HG03469 (cell line): ENCODE measurements around the gene SLITRK6.
A peak's percentile ranks its signal among the peaks of the same experiment; 100 is the strongest.
"Not testable (repeated sequence)": the region's sequence is repeated elsewhere in the genome, so short reads cannot be mapped to it uniquely, and the experiment has no call there.

Source experiments
- ATAC-seq: cut with Tn5 transposase; IDR thresholded peaks from one replicate; pipeline ENCODE4 v1.9.1; 2021; ENCODE audit warnings: mild to moderate bottlenecking, moderate library complexity, moderate number of reproducible peaks; ENCODE audit not compliant: unreplicated experiment

SLITRK6 gene

GRCh38 chr13:85799097-85799582, at the start of gene SLITRK6:
SLITRK6 (minus strand) TSS chr13:85799419; CDS start chr13:85796508, 2,911 bp downstream.
- ATAC-seq: no peak

GRCh38 chr13:85847012-85847411, 47.8 kb upstream of the SLITRK6 start:
- no peak for ATAC-seq

GRCh38 chr13:85841427-85841826, 42.2 kb upstream of the SLITRK6 start:
- no peak for ATAC-seq

- no peak for ATAC-seq
Observed at GRCh38 chr13:85833921-85834320, 34.7 kb upstream of the SLITRK6 start.

- ATAC-seq: peak; percentile 43
Observed at GRCh38 chr13:85828094-85828684, 29.0 kb upstream of the SLITRK6 start.

- ATAC-seq: no peak
Observed at GRCh38 chr13:85825454-85825853, 26.2 kb upstream of the SLITRK6 start.

- ATAC-seq: no peak
Observed at GRCh38 chr13:85823832-85824231, 24.6 kb upstream of the SLITRK6 start.

GRCh38 chr13:85819513-85819912, 20.3 kb upstream of the SLITRK6 start:
- ATAC-seq: no peak

GRCh38 chr13:85816413-85816812, 17.2 kb upstream of the SLITRK6 start:
- ATAC-seq: no peak

GRCh38 chr13:85812282-85812681, 13.1 kb upstream of the SLITRK6 start:
- no peak for ATAC-seq

GRCh38 chr13:85808811-85809210, 9.6 kb upstream of the SLITRK6 start:
- ATAC-seq: no peak

- peak; percentile 87 for ATAC-seq
Observed at GRCh38 chr13:85806553-85807175, 7.4 kb upstream of the SLITRK6 start.

GRCh38 chr13:85798556-85798955, 663 bp downstream of the SLITRK6 start:
- no peak for ATAC-seq

GRCh38 chr13:85797311-85797710, 1.9 kb downstream of the SLITRK6 start:
- ATAC-seq: no peak

- no peak for ATAC-seq
Observed at GRCh38 chr13:85785205-85785604, 14.0 kb downstream of the SLITRK6 start.

GRCh38 chr13:85772367-85772766, 26.9 kb downstream of the SLITRK6 start:
- ATAC-seq: no peak

GRCh38 chr13:85771856-85772255, 27.4 kb downstream of the SLITRK6 start:
- no peak for ATAC-seq

GRCh38 chr13:85768946-85769345, 30.3 kb downstream of the SLITRK6 start:
- ATAC-seq: no peak

- no peak for ATAC-seq
Observed at GRCh38 chr13:85755123-85755522, 44.1 kb downstream of the SLITRK6 start.

- ATAC-seq: not testable (repeated sequence)
Observed at GRCh38 chr13:85743201-85743770, 55.9 kb downstream of the SLITRK6 start.
